ENCODE measurements around the gene C1QTNF4. TPM values are rescaled to one million over a fixed set of nuclear protein-coding genes. Genes with fewer than 3 reads are reported as not detected.

C1QTNF4 gene
- polyA plus RNA-seq, 3 donors: 0.84 TPM; not detected in 2

DNA sequence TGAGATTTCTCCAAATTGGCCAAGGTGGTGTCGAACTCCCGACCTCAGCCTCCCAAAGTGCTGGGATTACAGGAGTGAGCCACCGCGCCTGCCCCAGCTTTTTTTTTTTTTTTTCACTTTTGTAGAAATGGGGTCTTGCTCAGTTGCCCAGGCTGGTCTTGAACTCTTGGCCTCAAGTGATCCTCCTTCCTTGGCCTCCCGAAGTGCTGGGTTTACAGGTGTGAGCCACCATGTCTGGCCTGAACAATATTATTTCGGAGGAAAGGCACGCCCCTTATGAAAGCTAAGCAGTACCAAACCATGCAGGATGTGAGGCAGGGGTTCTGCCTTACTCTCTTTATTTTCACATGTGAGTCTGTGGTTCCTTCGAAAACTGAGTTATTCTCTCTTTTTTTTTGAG lies 32.0 kb upstream of the C1QTNF4 start:
- H3K36me3 Mint-ChIP-seq: peaks cover 73 to 96% of the 10 kb centered on the region in 2 donors

DNA sequence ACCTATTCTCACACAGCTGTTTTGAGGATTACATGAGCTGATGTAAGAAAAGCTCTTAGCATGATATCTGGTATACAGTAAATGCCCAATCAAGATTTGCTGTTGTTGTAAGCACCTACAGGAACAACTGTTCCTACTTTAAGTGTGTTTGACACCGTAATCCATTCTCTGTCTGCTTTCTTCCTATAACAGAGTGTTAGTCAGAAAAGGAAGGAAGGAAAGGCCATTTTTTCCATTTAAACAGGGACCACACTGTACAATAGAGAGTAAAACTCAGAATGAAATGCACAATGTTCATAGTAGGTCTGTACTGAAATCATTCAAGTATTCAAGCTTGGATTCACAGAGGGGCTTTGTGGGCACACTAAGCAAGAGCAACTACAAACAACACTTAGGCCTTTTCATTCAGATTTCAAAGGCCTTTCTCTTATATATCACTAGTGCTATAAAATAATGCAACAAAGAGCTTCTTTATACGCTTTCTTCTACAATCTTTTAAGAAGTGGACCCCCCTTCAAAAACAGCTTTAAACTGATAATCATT lies 26.7 kb upstream of the C1QTNF4 start:
- Histone ChIP-seq H2AFZ (ENCODE audit: insufficient read depth, low read depth, low read length, poor library complexity, severe bottlenecking) (no peak overlapping the region), H3K4me3 (replicated peaks in 1 of 3; ENCODE audit: low read depth in 2 of 3, low read length in 3 of 3) (no peak overlapping the region), H3K79me2 (ENCODE audit: insufficient read depth, low read length) (no peaks in the 10 kb centered on the region), H4K20me1 (ENCODE audit: insufficient read depth, low read length) (no peaks in the 10 kb centered on the region), H3K36me3 (replicated peaks in 1 of 2; ENCODE audit: control insufficient read depth in 1 of 2, insufficient read depth in 2 of 2, low read length in 2 of 2) (peaks cover 69 to 94% of the 10 kb centered on the region in 2 donors), H3K9me3 (replicated peaks in 1 of 2; ENCODE audit: control insufficient read depth in 1 of 2, insufficient read depth in 1 of 2, low read length in 2 of 2) (no peaks in the 10 kb centered on the region), H3K9ac (ENCODE audit: insufficient read depth, low read length, poor library complexity, severe bottlenecking) (no peak overlapping the region), H3K4me2 (replicated peaks; ENCODE audit: extremely low read depth, low read length, poor library complexity, severe bottlenecking) (no peak overlapping the region), H3K4me1 (ENCODE audit: control insufficient read depth in 1 of 2, insufficient read depth in 2 of 2, low read length in 2 of 2) (no peaks in the 10 kb centered on the region), H3K27me3 (ENCODE audit: control insufficient read depth in 2 of 2, insufficient read depth in 2 of 2, low read length in 2 of 2) (no peaks in the 10 kb centered on the region), H3K27ac (ENCODE audit: low read depth in 1 of 2, low read length in 2 of 2) (no peak overlapping the region)
- DNase-seq: no peak
- intact Hi-C loops (cut with micrococcal nuclease): loop anchor here in 1 of 2 donors (10.0 kb wide), 1 partner anchor 114 kb away; no protein-coding TSS in a partner anchor
- H3K4me3 Mint-ChIP-seq: no peak overlapping the region
- TF ChIP-seq, protein P1, sequence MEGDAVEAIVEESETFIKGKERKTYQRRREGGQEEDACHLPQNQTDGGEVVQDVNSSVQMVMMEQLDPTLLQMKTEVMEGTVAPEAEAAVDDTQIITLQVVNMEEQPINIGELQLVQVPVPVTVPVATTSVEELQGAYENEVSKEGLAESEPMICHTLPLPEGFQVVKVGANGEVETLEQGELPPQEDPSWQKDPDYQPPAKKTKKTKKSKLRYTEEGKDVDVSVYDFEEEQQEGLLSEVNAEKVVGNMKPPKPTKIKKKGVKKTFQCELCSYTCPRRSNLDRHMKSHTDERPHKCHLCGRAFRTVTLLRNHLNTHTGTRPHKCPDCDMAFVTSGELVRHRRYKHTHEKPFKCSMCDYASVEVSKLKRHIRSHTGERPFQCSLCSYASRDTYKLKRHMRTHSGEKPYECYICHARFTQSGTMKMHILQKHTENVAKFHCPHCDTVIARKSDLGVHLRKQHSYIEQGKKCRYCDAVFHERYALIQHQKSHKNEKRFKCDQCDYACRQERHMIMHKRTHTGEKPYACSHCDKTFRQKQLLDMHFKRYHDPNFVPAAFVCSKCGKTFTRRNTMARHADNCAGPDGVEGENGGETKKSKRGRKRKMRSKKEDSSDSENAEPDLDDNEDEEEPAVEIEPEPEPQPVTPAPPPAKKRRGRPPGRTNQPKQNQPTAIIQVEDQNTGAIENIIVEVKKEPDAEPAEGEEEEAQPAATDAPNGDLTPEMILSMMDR (IDR thresholded peaks at IDR 0.05): no peak
- H3K36me3 Mint-ChIP-seq: peaks cover 56 to 89% of the 10 kb centered on the region in 2 donors
- H3K27me3 Mint-ChIP-seq (ENCODE audit: low read depth in 3 of 3): no peaks in the 10 kb centered on the region
- no peak overlapping the region for H3K27ac Mint-ChIP-seq
- H3K4me1 Mint-ChIP-seq: no peaks in the 10 kb centered on the region
- no peaks in the 10 kb centered on the region for H3K9me3 Mint-ChIP-seq
- WGBS (ENCODE audit: insufficient coverage): no CpG with 5 or more reads among the region's 2 CpGs

More for the DNA sequence above, 32.0 kb upstream of the C1QTNF4 start:
- H3K27ac ChIP-seq (ENCODE audit: low read depth in 1 of 2, low read length in 2 of 2): no peak overlapping the region
- H3K36me3 ChIP-seq (replicated peaks in 1 of 2; ENCODE audit: control insufficient read depth in 1 of 2, insufficient read depth in 2 of 2, low read length in 2 of 2): peaks cover 91 to 95% of the 10 kb centered on the region in 2 donors
- peaks cover 0 to 3% (median 0%) of the 10 kb centered on the region in 3 donors for H3K27me3 Mint-ChIP-seq (ENCODE audit: low read depth in 3 of 3)
- no peaks in the 10 kb centered on the region for H3K4me1 ChIP-seq (ENCODE audit: control insufficient read depth in 1 of 2, insufficient read depth in 2 of 2, low read length in 2 of 2)
- no peak overlapping the region for H3K9ac ChIP-seq (ENCODE audit: insufficient read depth, low read length, poor library complexity, severe bottlenecking)
- no peaks in the 10 kb centered on the region for H3K27me3 ChIP-seq (ENCODE audit: control insufficient read depth in 2 of 2, insufficient read depth in 2 of 2, low read length in 2 of 2)
- H3K9me3 Mint-ChIP-seq: no peaks in the 10 kb centered on the region
- no peak overlapping the region for H3K4me2 ChIP-seq (replicated peaks; ENCODE audit: extremely low read depth, low read length, poor library complexity, severe bottlenecking)
- no peak overlapping the region for H3K4me3 Mint-ChIP-seq
- TF ChIP-seq, protein P1 (IDR thresholded peaks at IDR 0.05): no peak
- intact Hi-C loops (cut with micrococcal nuclease): loop anchor here in 1 of 2 donors (10.0 kb wide), 1 partner anchor 109 kb away; no protein-coding TSS in a partner anchor
- 95% methylated on average over 4 of the region's 8 CpGs for WGBS (ENCODE audit: insufficient coverage)
- H3K4me3 ChIP-seq (replicated peaks in 1 of 3; ENCODE audit: low read depth in 2 of 3, low read length in 3 of 3): no peak overlapping the region
- DNase-seq: no peak
- H3K79me2 ChIP-seq (ENCODE audit: insufficient read depth, low read length): no peaks in the 10 kb centered on the region
- no peak overlapping the region for H2AFZ ChIP-seq (ENCODE audit: insufficient read depth, low read depth, low read length, poor library complexity, severe bottlenecking)
- H3K27ac Mint-ChIP-seq: no peak overlapping the region
- H3K4me1 Mint-ChIP-seq: no peaks in the 10 kb centered on the region
- H3K9me3 ChIP-seq (replicated peaks in 1 of 2; ENCODE audit: control insufficient read depth in 1 of 2, insufficient read depth in 1 of 2, low read length in 2 of 2): no peaks in the 10 kb centered on the region
- H4K20me1 ChIP-seq (ENCODE audit: insufficient read depth, low read length): no peaks in the 10 kb centered on the region

Measured in CD14-positive monocyte (primary cell).